OCI-LY7 (cell line): ENCODE data around the gene CRYBG1. TPM values are rescaled to one million over a fixed set of nuclear protein-coding genes. Genes with fewer than 3 reads are reported as not detected.

ENCODE experiments used
- BruUV-seq: library from RNA; stranded (reverse); fragments of 400-500 nt; replicated peaks from 2 replicates; lab custom pipeline; 2021; lab: Mats Ljungman, UMichigan
- CTCF ChIA-PET: fragments of 300-600 bp; sonication (Branson Sonifier 250); formaldehyde crosslinking; loops from one replicate; lab custom pipeline; 2022; ENCODE audit warnings: antibody characterized with exemption; ENCODE audit not compliant: unreplicated experiment; lab: Charles Lee
- POLR2A ChIA-PET: fragments of 300-600 bp; sonication (Branson Sonifier 250); formaldehyde crosslinking; loops from one replicate; lab custom pipeline; 2022; ENCODE audit warnings: antibody characterized with exemption; lab: Charles Lee
- DNase-seq: peaks from one replicate; pipeline ENCODE4 v3.0.0-alpha.2; 2015; ENCODE audit warnings: low spot score
- H2AFZ ChIP-seq: fragments of 200-600 bp; sonication (generic), shearing (Covaris generic); 2 replicates; pipeline ENCODE4 v1.6.1; 2014; ENCODE audit warnings: mild to moderate bottlenecking, antibody characterized with exemption, low read length, moderate library complexity
- H3K27ac ChIP-seq: fragments of 200-600 bp; sonication (generic); 2 replicates; pipeline ENCODE4 v1.5.1; 2014; ENCODE audit warnings: mixed run types, low read depth, mild to moderate bottlenecking, moderate library complexity, low read length, inconsistent platforms; ENCODE audit not compliant: poor library complexity, severe bottlenecking
- H3K36me3 ChIP-seq: fragments of 200-600 bp; sonication (generic); 2 replicates; pipeline ENCODE4 v1.6.1; 2014; ENCODE audit warnings: mild to moderate bottlenecking, antibody characterized with exemption, low read length, moderate library complexity, mixed read lengths; ENCODE audit not compliant: insufficient read depth
- H3K4me1 ChIP-seq: fragments of 200-600 bp; sonication (generic); 2 replicates; pipeline ENCODE4 v1.5.1; 2014; ENCODE audit warnings: mild to moderate bottlenecking, low read length; ENCODE audit not compliant: insufficient read depth, poor library complexity, severe bottlenecking
- H3K4me2 ChIP-seq: fragments of 200-600 bp; sonication (generic); 2 replicates; pipeline ENCODE4 v1.6.1; 2014; ENCODE audit warnings: mild to moderate bottlenecking, low read length
- H3K4me3 ChIP-seq: fragments of 200-600 bp; sonication (generic); 2 replicates; pipeline ENCODE4 v1.5.1; 2014; ENCODE audit warnings: mild to moderate bottlenecking, low read depth, low read length; ENCODE audit not compliant: poor library complexity, severe bottlenecking
- H3K79me2 ChIP-seq: fragments of 200-600 bp; sonication (generic); 2 replicates; pipeline ENCODE4 v1.6.1; 2016; ENCODE audit warnings: low read depth, mild to moderate bottlenecking, low read length, moderate library complexity, mixed read lengths; ENCODE audit not compliant: insufficient read depth
- H3K9me2 ChIP-seq: fragments of 200-600 bp; sonication (generic); 2 replicates; pipeline ENCODE4 v1.6.1; 2016; ENCODE audit warnings: mild to moderate bottlenecking, low read length, mixed read lengths; ENCODE audit not compliant: insufficient read depth
- H3K9me3 ChIP-seq: fragments of 200-600 bp; sonication (generic); 2 replicates; pipeline ENCODE4 v1.6.1; 2014; ENCODE audit warnings: mild to moderate bottlenecking, mixed run types, low read length, mixed read lengths
- H4K20me1 ChIP-seq: fragments of 200-600 bp; sonication (generic); 2 replicates; pipeline ENCODE4 v1.6.1; 2014; ENCODE audit warnings: mild to moderate bottlenecking, antibody characterized with exemption, low read length, moderate library complexity, mixed read lengths; ENCODE audit not compliant: insufficient read depth
- EZH2phosphoT487 ChIP-seq: fragments of 200-600 bp; sonication (generic); IDR thresholded peaks from 2 replicates; pipeline ENCODE4 v1.6.1; 2018; ENCODE audit warnings: low read depth, borderline replicate concordance, mild to moderate bottlenecking, mixed run types, antibody characterized with exemption, low read length, moderate library complexity, mixed read lengths
- intact Hi-C: fragments of 100-400 bp; cut with micrococcal nuclease; formaldehyde crosslinking; loops from one replicate; pipeline ENCODE4 v1.10.0; 2022; ENCODE audit not compliant: unreplicated experiment
- total RNA-seq, 2 experiments: library from RNA; depleted of rRNA in 1 of 2; stranded (reverse); fragments of >200 nt in 1 of 2; shearing (Covaris generic) in 1 of 2; gene quantifications; 2 replicates each; pipeline ENCODE4 v1.2.3, GENCODE V29; 2014 to 2022
- TF ChIP-seq, protein P1 (sequence below): fragments of 200-600 bp; sonication (generic); conservative IDR thresholded peaks from 2 replicates; pipeline ENCODE4 v1.5.1; 2014; ENCODE audit warnings: mild to moderate bottlenecking, antibody characterized with exemption, low read length, moderate library complexity, mixed read lengths

CRYBG1 gene
- total RNA-seq, 2 experiments from 2014 or later: 41.7 to 66.2 TPM

DNA sequence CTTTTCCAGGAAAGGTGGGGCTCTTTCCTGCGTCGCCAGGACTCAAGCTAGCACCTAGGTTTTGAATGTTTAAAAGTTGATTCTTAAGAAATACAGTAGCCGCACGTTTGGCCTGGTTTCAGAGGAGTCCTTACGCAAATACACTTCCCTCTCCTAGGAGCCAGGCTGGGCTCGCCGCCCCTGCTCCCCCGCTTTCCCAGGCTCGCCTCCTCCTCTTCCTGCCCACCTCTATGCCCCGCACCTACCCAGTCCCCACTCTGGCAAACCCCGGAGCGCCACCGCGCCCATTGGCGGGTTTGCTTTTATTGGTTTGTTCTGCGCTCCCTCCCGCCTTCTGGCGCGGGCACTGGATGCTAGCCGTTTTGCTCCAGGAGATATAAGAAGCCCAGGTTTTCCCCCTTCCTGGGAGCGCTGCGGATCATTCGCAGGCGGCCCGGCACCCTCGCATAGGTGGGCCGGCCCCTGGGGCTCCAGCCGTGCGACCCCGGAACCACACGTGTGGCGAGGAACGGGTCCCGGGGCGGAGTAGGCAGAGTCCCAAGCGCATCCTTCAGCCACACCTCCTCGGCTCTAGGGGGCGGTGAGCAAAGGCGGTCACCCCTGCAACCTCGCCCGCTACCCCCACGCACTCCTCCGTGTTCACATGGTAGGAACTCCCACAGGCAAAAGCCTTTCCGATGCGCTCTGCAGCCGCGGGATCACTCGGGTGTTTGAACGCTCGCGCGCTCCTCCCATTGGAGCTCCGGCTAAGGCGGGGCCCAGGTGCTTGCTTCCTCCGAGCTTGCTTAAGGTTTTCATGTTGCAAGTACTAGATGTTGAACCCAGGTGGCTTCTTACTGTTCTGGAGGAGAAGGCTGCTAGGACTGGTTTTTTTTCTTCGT, 149.8 kb downstream of the CRYBG1 start:
- Histone ChIP-seq H3K36me3 (no peaks in the 10 kb centered on the region), H3K4me1 (peaks cover 27% of the 10 kb centered on the region), H3K27ac (peak overlapping the region; percentile 88), H3K4me3 (peak overlapping the region; percentile 84), H3K9me2 (no peaks in the 10 kb centered on the region), H2AFZ (peak overlapping the region; percentile 80), H3K79me2 (peaks cover 35% of the 10 kb centered on the region), H4K20me1 (no peaks in the 10 kb centered on the region), H3K4me2 (peak overlapping the region; percentile 97), H3K9me3 (no peaks in the 10 kb centered on the region)
- TF ChIP-seq, protein P1, sequence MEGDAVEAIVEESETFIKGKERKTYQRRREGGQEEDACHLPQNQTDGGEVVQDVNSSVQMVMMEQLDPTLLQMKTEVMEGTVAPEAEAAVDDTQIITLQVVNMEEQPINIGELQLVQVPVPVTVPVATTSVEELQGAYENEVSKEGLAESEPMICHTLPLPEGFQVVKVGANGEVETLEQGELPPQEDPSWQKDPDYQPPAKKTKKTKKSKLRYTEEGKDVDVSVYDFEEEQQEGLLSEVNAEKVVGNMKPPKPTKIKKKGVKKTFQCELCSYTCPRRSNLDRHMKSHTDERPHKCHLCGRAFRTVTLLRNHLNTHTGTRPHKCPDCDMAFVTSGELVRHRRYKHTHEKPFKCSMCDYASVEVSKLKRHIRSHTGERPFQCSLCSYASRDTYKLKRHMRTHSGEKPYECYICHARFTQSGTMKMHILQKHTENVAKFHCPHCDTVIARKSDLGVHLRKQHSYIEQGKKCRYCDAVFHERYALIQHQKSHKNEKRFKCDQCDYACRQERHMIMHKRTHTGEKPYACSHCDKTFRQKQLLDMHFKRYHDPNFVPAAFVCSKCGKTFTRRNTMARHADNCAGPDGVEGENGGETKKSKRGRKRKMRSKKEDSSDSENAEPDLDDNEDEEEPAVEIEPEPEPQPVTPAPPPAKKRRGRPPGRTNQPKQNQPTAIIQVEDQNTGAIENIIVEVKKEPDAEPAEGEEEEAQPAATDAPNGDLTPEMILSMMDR: peak; percentile 73
- TF ChIP-seq EZH2phosphoT487: no peak
- CTCF ChIA-PET: interaction anchor here (0.6 to 1.1 kb wide), 4 partner anchors 11 to 1125 kb away, joined by 3 read pairs; no protein-coding TSS in a partner anchor
- no TSS peak for BruUV-seq
- POLR2A ChIA-PET: interaction anchor here (0.6 to 6.8 kb wide), 10 partner anchors 13 to 556 kb away, joined by 3 to 157 read pairs (median 4); no protein-coding TSS in a partner anchor
- peak; percentile 92 for DNase-seq
- intact Hi-C loops: loop anchor here (2.0 to 10.0 kb wide), 9 partner anchors 14 to 1147 kb away; partner anchors contain the start of genes ATG5, BEND3, QRSL1 and RTN4IP1

DNA sequence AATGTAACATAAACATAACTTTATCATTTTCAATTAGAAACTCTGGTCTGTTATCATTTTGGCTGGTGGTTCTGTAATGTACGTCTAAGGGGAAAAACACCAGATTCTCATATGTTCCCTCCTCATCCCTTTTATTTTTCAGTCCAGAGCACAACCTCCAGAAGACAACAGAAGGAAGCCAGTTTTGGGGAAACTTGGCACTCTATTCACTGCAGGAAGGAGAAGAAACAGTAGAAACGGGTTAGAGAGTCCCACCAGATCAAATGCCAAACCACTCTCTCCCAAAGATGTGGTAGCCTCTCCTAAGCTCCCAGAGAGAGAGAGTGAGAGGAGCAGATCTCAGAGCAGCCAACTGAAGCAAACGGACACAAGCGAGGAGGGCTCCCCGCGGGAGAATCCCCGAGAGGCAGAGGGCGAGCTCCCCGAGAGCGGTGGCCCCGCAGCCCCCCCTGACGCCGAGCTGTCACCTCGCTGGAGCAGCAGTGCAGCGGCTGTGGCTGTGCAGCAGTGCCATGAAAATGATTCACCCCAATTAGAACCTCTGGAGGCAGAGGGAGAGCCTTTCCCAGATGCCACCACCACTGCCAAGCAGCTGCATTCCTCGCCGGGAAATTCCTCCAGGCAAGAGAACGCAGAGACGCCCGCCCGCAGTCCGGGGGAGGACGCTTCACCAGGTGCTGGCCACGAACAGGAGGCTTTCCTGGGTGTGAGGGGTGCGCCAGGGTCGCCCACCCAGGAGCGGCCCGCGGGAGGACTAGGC, 151.0 kb downstream of the CRYBG1 start:
- Histone ChIP-seq H3K36me3 (no peaks in the 10 kb centered on the region), H3K4me3 (peak overlapping the region; percentile 84), H3K27ac (peak overlapping the region; percentile 88), H3K9me3 (no peaks in the 10 kb centered on the region), H3K79me2 (peaks cover 46% of the 10 kb centered on the region), H2AFZ (peak overlapping the region; percentile 80), H3K9me2 (no peaks in the 10 kb centered on the region), H3K4me1 (peaks cover 34% of the 10 kb centered on the region), H3K4me2 (peak overlapping the region; percentile 97), H4K20me1 (no peaks in the 10 kb centered on the region)
- POLR2A ChIA-PET: interaction anchor here (0.6 to 6.8 kb wide), 11 partner anchors 12 to 461 kb away, joined by 3 to 157 read pairs (median 4); no protein-coding TSS in a partner anchor
- intact Hi-C loops: loop anchor here (1.0 to 10.0 kb wide), 11 partner anchors 9 to 1146 kb away; partner anchors contain the start of genes ATG5, BEND3, QRSL1 and RTN4IP1
- CTCF ChIA-PET: interaction anchor here (0.6 to 1.9 kb wide), 5 partner anchors 8 to 959 kb away, joined by 3 to 7 read pairs (median 3); no protein-coding TSS in a partner anchor
- no TSS peak for BruUV-seq
- no peak for TF ChIP-seq EZH2phosphoT487
- TF ChIP-seq, protein P1: no peak
- DNase-seq: peak; percentile 42
